GM21619 (cell line): ENCODE measurements around the gene MYCBP.
"Not testable (repeated sequence)": the region's sequence is repeated elsewhere in the genome, so short reads cannot be mapped to it uniquely, and the experiment has no call there.

Experiments used
- ATAC-seq: cut with Tn5 transposase; IDR thresholded peaks from one replicate; pipeline ENCODE4 v1.9.1; 2021; ENCODE audit not compliant: unreplicated experiment

MYCBP gene

DNA sequence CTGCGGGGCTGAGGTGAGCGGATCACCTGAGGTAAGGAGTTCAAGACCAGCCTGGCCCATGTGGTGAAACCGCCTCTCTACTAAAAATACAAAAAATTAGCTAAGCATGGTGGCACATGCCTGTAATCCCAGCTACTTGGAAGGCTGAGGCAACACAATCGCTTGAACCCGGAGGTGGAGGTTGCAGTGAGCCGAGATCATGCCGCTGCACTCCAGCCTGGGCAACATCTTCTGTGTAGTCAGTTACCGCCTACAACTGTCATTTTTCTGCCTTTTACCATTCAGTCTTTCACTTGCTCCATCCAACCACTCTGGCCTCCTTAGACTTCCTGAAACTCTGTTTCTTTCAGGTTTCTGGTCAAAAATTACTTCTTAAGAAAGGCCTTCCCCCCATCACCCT, 2.2 kb downstream of the MYCBP start:
- ATAC-seq = no peak

DNA sequence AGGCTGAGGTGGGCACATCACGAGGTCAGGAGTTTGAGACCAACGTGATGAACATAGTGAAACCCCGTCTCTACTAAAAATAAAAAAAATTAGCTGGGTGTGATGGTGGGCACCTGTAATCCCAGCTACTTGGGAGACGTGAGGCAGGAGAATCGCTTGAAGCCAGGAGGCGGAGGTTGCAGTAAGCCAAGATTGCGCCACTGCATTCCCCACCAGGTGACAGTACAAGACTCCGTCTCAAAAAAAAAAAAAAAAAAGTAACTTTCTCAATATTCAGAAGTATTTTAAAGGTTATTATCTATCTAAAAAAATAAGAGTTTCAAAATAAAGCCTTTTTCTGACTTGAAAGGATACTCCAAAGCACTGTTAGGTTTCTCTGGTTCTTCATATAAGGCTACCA, 5.9 kb downstream of the MYCBP start:
- no peak for ATAC-seq

GRCh38 chr1:38865112-38865715, 7.9 kb downstream of the MYCBP start:
- ATAC-seq = no peak

GRCh38 chr1:38860454-38860795, 12.7 kb downstream of the MYCBP start:
- no peak for ATAC-seq

GRCh38 chr1:38859561-38860453, 13.3 kb downstream of the MYCBP start, which contains the start of gene RRAGC:
TSS of gene RRAGC (minus strand) at chr1:38859772. CDS start at chr1:38859646, 126 bp downstream.
- ATAC-seq = peak; percentile 87

GRCh38 chr1:38858833-38859560, 14.2 kb downstream of the MYCBP start:
- ATAC-seq = peak; percentile 33

DNA sequence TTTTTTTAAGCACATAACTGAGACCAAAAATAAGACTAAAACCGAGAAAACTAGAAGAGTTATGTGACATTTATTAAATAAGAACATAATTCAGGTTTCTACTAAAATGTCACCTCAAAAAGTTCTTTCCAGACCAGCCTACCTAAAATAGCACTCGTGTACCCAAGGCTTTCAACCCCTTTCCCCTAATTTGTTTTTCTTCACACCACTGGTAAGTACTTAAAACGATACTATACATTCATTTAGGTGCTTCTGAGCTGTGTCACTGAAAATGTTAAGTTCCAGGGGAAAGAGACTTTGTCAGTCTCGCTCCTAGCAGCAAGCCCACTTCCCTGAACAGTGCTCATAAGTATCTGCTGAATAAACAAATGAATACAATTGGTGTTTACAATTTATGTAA, 20.4 kb downstream of the MYCBP start:
- peak; percentile 47 for ATAC-seq

- ATAC-seq = no peak
These were observed 25.1 kb downstream of the MYCBP start for GRCh38 chr1:38848071-38848470.

- no peak for ATAC-seq
These were observed 26.9 kb downstream of the MYCBP start for GRCh38 chr1:38846210-38846609.

- not testable (repeated sequence) for ATAC-seq
These were observed 28.1 kb downstream of the MYCBP start for GRCh38 chr1:38845088-38845487.

- ATAC-seq = no peak
These were observed 32.9 kb downstream of the MYCBP start for GRCh38 chr1:38840281-38840680.

DNA sequence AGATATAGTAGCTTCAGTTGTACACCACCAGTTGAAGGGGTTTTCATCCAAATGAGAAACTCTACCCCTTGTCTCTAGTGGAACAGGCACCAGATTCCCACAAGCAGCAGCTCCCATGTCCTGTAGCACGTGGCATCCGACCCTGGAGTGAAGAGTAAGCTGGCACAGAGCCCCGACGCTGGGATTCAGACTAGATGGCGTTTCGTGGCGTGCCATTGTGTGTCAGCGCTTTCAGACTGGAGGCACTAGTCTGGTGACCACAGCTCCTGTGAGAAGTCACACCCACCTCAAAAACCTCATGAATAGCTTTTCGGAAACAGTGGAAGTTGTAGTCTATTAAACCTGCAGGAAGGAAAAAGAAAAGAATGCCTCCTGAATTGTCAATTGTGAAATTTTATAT, 33.8 kb downstream of the MYCBP start:
- ATAC-seq = no peak

- not testable (repeated sequence) for ATAC-seq
These were observed 36.8 kb downstream of the MYCBP start for GRCh38 chr1:38836316-38836715.

GRCh38 chr1:38834937-38835827, 38.0 kb downstream of the MYCBP start:
- ATAC-seq = no peak

- no peak for ATAC-seq
These were observed 38.8 kb downstream of the MYCBP start for GRCh38 chr1:38834221-38834782.

- no peak for ATAC-seq
These were observed 40.0 kb downstream of the MYCBP start for GRCh38 chr1:38833146-38833545.

DNA sequence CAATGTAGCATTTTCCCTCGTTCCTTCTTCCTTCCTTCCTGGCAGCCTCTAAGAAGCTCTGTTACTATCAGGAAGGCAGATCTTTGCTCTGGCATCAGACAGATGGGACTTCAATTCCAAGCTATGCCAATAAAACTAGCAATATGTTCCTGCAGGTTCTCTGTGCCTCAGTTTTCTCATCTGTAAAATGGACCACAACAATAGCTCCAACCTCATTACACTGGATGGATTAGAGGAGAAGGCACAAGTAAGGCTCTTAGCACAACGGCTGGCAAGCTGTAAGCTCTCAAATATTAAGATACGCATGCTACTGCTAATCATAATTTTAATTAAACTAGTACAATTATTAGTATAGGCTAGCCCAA, 40.8 kb downstream of the MYCBP start:
- no peak for ATAC-seq

DNA sequence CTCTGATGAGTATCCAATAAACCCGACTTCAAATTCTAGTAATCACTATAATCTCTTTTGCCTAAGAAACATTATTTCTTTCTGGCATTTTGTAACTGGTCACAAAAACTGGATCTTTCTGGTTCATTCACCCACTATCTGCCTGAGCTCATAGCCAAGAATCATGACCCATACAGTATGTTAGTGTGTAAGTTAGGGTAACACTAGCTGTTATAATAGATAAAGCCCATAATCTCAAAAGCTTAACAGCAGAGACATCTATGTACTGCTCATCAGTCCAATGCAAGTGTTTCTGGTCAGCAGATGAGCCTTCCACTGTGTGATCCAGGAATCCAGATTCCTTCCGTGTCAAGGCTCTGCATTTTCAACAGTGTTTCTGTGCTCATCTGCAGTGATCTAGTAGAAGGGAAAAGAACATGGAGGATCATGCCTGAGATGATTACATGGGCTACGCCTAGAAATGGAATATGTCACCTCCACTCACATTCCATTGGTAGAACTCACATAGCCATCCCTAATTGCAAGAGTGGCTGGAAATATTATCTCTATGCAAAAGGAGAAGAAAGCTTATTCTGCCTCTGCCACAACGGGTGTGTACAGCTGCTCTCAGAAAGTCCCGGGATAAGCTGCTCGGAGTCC, 41.3 kb downstream of the MYCBP start:
- no peak for ATAC-seq

DNA sequence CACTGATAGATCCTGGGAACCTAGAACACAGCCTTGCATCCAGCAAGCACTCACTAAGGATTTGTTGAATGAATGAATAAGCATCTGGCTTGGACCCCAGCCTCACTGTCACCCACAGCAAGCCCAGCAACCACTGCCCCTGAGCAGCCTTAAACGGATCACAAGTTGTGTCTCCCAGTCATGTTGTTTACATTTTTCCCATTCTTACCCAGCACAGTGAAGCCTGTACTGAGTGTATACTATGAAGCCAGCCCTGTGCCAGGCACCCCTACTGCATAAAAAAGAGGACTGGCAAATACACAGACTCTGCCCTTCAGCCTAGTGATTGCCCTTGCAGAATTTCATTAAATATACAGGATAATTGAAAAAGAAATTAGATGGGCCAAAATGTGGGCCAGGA, 43.8 kb downstream of the MYCBP start:
- no peak for ATAC-seq

DNA sequence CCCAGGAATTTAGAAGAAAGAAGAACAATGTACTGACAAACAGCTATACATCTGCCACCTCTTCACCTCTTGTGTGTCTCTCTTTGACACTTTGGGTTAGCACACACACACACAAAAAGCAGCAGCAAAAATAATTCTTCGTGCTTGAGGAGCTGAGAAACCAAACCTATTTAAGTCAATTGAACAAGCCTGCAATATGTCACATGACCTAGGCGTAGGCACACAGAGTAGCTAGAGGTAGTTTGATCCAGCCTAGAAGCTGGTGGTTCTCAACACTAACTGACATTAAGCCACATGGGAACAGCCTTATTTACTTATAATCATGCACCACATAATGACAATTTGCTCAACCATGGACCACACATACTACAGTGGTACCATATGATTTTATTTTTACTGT, 45.8 kb downstream of the MYCBP start:
- ATAC-seq = no peak
